Renal cortex interstitium (tissue), 11 donors: Measurements from ENCODE around the gene XIAP. TPM values are rescaled to one million over a fixed set of nuclear protein-coding genes. Genes with fewer than 3 reads are reported as not detected.
A peak's percentile ranks its signal among the peaks of the same experiment; 100 is the strongest.
"Not testable (repeated sequence)": the region's sequence is repeated elsewhere in the genome, so short reads cannot be mapped to it uniquely, and the experiment has no call there.

Source experiments
- DNase-seq, 11 donors: peaks; one replicate each; pipeline ENCODE4 v3.0.0-alpha.2; 2013; ENCODE audit warnings: low read depth in 9 of 11, low spot score in 4 of 11; ENCODE audit errors: extremely low read depth in 1 of 11
- polyA plus RNA-seq, 3 donors: library from polyadenylated mRNA; unstranded; fragments of 120-200 nt; gene quantifications; one replicate each; pipeline ENCODE4 v1.2.1, GENCODE V29; 2013; ENCODE audit not compliant: insufficient read length in 3 of 3

The XIAP gene
- polyA plus RNA-seq, 3 donors, result 42.1 to 43.9 (median 43.2) TPM

DNA sequence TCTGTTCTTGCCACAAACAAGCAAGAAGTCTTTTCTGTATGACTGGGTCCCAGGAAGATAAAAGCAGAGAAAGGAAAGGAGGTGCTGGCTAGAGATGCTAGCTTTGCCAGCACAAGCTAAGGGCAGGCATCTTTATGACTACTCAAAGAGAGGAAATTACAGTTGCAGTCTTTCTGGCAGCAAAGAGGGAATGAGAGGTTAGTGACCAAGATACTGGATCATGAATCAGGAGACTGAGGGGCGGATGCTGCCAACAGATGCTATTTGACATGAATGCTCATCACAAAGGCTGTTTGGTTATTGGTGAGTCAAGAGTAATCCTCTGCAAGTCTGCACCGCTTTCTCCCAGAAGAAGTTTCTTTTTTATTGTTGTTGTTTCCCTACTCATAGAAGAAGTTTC is 5.5 kb upstream of the XIAP start:
- DNase-seq, result no peak

DNA sequence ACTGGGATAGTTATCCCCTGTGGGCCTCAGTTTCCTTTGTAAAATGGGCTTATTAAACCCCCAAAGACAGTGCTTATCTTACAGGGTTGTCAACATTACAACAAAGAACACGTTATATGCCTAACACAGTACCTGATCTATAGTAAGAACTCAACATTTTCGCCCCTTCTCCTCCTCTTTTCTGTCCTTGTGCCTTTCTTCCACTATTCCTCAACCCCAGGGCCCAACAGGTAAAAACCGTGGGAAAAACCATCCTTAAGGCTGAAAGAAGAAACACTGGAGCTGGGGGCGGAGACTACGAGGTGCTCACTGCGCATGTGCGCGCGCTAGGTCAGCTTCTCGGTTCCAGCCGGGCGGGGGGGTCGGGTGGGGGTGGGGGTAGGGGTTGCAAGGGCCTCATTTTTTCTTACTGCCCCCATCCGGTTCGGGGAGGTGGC is 426 bp upstream of the XIAP start:
- peak in 8 of 11 donors; percentile 45 to 61 (median 54) for DNase-seq

DNA sequence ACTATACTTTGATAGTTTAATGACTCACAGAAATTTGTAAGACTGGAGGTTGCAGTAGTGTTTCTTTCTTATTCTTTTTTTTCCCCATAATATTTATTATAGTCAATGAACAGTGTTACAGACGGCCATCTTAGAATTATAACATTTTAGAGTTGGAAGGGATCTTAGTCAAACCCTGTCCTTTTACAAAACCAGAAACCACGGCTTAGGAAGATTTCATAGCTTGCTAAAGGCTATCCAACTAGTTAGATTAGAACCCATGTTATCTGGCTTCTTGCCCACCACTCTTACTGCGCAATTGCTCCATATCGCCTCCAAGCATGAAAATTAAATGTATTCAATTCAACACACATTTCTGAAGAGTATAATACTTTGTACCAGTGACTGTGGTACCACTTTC is 1.1 kb downstream of the XIAP start:
- no peak for DNase-seq

DNA sequence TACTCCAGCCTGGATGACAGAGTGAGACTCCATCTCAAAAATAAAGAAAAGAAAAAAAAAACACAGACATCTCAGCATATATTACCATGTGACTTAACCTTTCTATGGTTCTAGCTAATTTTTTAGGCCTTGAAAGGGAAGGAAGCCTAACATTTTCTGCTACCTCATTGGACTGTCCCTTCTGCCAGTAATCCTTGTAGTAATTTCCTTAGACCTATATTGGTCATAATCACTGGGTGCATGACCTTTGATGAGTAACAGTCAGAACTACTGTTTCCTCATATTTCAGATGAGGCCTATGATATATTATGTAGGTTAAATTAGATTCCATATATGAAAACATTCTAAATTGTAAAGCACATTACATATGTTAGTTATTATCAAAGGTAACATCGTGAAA is 9.6 kb downstream of the XIAP start:
- no peak for DNase-seq

DNA sequence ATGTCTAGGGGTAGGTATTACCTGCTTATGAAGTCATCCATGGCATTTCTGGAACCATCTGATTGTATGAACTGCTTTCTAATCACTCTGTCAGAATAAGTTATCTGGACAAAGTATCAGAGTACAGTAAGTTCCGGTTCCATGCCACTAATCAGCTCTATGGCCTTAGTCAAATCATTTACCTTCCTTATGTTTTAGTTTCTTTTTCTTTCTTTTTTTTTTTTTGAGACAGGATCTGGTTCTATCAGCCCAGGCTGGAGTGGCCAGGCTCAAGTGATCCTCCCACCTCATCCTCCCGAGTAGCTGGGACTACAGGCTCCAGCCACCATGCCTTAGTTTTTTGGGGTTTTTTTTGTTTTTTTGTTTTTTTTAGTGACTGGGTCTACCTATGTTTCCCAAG is 11.5 kb downstream of the XIAP start:
- no peak for DNase-seq

DNA sequence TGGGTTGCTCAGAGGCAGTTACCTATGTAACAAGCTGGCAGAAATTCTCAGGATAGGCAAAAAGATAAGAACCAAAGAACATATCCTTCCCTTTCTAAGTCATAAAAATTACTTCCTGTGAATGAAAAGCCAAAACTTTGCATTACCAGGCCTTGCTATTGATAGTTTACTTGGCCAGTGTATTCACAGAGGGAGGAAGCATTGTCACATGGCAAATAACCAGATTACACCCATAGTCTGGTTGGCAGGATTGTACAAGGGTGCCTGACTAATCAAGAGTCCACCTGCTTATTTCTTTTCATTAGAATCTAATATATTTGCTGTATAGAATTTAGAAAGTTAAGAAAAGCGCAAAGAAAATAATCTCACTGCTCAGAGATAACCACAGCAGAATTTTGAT is 14.1 kb downstream of the XIAP start:
- DNase-seq, result no peak

DNA sequence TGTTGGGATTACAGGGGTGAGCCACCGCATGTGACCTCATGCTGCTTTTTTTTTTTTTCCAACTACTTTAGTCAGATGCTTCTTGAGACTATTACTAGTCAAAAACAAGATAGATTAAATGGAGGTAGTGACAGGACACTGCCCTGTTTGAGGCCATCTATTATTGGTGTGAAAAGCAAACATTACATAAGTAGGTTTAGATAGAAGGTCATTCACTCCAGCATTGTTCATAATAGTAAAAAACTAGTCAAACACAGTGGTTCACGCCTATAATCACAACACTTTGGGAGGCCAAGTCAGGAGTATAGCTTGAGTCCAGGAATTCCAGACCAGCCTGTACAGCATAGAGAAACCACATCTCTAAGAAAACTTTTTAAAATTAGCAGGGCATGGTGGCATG is 16.3 kb downstream of the XIAP start:
- no peak for DNase-seq

DNA sequence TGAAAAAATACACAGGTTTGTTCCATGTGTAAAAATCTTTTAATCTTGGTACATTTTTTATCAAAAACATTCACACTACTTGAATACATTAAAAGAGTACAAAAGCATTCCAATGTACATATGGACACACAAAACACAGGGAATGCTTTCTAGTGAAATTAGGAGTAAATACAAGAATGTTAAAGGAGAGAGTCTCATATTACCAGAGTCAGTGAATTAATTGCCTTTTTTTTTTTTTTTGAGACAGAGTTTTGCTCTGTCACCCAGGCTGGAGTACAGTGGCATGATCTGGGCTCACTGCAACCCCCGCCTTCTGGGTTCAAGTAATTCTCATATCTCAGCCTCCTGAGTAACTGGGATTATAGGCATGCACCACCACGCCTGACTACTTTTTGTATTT is 17.0 kb downstream of the XIAP start:
- DNase-seq, result no peak

DNA sequence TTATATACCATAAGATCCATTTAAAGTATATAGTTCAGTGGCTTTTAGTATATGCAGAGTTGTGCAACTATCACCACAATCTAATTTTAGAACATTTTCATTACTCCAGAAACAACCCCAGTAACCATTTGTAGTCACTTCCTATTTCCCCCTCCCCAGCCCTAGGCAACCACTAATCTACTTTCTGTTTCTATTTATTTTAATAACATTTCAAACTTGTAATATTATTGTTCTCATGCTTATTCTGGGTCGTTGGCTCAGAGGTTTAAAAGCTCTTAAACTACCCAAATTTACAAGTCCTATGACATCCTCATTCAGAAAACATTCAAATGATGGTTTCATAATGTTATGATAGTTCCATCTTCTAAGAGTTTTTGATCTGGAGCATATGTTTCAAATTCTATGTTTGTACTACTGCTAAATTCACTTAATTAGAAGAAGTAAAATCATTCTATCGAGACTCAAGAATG is 18.4 kb downstream of the XIAP start:
- DNase-seq, result no peak

DNA sequence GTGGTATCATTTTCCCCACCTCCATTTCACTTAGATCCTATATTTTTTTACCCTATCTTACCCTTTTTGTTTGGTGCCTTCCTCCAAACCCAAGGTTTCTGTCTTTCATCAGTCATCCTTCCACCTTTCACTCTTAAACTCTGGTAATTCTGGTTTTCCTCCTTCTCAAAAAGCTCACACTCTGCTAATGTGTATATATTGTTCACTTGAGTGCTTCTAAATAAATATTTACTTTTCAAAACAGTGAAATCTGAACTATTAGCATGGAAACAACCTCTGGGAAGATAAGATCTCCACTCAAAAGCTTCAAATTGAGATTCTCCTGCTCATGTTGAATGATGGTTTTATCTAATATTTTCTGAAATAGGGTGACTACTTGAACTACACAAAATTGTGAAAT is 21.5 kb downstream of the XIAP start:
- DNase-seq, result no peak

DNA sequence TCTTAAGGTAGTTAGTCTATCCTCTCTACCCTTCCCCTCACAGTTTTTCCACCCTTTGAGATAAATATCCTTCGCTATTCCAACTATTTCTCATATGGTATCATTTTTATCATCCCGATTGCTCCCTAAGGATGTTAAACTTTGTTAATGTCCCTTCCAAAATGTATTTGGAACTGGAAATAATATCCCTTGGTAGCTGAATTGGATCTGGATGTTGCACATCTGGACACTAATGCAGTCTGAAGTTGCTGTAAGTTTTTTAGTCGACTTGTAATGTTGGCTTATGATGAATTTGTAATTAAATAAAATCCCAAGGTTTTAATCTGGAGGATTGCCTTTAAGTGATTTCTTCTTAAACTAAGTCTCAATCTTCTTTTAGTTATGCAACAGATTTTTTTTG is 22.5 kb downstream of the XIAP start:
- no peak for DNase-seq

DNA sequence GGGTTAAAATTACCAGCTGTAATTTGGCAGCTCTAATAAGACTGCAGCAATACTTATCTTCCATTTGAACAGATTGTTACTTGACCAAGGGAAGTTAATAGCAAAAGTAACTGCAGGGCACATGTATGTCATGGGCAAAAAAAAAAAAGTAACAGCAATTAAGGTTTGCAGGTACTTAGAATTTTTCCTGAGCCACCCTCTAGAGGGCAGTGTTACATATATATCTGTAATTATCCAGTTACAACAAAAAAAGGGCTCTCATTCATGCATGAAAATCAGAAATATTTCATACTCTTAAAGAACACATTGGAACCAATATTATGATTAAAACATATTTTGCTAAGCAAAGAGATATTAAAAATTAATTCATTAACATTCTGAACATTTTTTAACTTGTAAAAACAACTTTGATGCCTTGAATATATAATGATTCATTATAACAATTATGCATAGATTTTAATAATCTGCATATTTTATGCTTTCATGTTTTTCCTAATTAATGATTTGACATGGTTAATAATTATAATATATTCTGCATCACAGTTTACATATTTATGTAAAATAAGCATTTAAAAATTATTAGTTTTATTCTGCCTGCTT is 25.1 kb downstream of the XIAP start:
- DNase-seq, result peak in 1 of 11 donors; percentile 32

DNA sequence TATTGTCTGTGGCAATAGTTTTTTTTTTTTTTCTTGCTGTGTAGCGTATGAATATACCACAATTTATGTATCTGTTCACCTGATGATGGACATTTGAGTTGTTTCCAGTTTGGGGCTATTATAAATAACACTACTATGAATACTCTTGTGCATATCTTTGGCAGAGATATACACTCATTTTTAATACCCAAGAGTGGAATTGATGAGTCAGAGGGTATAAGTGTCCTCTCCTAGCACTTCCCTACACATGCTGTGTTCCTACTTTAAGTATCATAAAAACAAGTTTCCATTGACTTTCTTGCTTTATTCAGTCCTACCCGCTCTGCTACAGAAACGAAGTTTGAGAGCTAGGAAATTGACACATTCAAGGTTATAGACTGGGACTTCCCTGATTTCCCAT is 39.8 kb downstream of the XIAP start:
- no peak for DNase-seq

DNA sequence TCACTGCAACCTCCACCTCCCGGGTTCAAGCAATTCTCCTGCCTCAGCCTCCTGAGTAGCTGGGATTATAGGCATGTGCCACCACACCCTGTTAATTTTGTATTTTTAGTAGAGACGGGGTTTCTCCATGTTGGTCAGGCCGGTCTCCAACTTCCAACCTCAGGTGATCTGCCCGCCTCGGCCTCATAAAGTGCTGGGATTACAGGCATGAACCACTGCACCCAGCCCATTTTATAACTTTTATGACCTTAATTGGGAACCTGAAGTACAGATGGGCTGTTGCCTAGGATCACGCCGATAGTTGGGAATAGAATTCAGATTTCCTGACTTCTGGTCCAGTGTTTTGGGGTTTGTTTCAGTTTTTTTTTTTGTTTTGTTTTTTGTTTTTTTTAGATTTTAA is 43.4 kb downstream of the XIAP start:
- not testable (repeated sequence) for DNase-seq

DNA sequence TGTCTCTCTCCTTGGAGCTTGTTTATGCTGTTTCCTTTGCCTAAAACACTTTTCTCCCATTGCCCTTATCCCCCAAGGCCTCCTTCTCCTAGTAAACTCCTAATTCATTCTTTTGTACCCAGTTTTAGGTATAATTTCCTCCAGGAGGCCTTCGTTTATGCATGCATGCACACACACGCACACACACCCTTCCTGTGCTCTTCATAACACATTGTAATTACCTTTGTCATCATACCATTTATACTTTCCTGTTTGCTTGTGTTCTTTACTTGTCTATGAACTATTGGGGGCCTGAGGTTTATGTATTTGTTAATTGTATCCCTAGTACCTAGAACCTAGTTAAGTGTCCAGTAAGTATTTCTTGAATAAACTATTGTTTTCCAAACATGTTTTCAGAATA is 45.5 kb downstream of the XIAP start:
- no peak for DNase-seq

DNA sequence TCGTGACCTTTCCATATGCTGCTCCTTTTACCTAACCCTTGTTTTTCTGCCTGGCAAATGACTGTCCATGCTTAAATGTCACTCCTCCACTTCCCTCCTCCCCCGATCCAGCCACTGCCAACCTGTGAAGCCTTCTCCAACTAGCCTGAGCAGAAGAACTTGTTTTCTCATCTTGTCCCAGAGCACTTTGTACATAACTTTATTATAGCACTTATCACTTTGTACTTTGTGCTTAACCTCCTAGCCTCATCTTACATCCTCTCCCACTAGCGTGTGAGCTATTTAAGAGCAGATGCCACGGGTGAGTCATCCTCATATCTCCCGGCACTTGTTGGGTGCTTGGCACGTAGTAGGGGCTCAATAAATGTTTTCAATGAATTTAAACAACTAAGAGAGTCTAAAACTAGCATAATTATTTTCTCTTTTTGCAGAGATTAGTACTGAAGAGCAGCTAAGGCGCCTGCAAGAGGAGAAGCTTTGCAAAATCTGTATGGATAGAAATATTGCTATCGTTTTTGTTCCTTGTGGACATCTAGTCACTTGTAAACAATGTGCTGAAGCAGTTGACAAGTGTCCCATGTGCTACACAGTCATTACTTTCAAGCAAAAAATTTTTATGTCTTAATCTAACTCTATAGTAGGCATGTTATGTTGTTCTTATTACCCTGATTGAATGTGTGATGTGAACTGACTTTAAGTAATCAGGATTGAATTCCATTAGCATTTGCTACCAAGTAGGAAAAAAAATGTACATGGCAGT is 46.9 kb downstream of the XIAP start:
- no peak for DNase-seq

DNA sequence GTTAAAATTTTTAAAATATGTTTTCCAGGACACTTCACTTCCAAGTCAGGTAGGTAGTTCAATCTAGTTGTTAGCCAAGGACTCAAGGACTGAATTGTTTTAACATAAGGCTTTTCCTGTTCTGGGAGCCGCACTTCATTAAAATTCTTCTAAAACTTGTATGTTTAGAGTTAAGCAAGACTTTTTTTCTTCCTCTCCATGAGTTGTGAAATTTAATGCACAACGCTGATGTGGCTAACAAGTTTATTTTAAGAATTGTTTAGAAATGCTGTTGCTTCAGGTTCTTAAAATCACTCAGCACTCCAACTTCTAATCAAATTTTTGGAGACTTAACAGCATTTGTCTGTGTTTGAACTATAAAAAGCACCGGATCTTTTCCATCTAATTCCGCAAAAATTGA is 49.7 kb downstream of the XIAP start:
- DNase-seq, result no peak

DNA sequence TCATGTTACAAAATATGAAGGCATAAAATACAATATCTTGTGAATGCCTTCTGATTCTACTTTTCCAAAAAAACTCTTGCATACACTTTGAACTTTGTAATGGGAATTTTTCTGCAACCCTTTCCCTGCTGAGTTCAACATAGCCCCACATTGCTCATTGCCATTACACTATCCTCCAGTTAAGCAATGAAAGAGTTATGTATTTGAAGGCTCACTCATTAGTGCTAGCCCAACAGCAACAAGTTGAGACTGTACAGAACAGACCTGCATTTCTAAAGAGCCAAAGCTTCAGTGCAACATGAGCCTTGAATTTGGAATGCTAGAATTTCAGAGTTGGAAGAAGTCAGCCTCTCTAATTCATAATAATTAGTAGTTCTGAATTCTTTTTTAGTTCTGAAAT is 57.2 kb downstream of the XIAP start:
- no peak for DNase-seq

DNA sequence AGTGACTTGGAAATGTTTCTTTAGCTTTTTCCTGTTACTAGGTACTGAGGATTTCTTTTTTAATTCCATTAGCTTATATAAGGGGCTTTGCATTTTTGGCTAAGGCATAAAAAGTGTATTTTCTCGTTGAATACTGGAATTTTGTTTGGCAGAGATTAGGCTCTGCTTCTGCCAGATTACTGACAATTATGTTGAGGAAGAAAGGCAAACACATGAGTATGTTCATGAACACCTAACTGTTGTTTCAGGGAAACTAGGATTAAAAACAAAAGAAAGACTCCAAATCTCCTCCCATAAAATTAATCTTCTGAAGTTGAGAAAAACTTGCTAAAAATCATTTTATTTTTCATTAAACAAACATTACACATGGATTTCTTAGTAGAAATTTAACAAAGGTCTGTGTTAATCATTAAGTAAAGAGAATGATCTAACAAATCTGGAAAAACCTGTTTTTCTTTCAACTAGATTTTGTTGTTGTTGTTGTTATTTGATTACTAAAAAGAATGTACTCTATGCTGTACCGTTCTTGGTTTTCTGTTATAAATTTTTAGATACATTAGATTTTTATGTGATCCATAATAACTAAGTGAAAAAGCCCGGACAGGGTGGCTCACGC is 58.4 kb downstream of the XIAP start:
- no peak for DNase-seq

DNA sequence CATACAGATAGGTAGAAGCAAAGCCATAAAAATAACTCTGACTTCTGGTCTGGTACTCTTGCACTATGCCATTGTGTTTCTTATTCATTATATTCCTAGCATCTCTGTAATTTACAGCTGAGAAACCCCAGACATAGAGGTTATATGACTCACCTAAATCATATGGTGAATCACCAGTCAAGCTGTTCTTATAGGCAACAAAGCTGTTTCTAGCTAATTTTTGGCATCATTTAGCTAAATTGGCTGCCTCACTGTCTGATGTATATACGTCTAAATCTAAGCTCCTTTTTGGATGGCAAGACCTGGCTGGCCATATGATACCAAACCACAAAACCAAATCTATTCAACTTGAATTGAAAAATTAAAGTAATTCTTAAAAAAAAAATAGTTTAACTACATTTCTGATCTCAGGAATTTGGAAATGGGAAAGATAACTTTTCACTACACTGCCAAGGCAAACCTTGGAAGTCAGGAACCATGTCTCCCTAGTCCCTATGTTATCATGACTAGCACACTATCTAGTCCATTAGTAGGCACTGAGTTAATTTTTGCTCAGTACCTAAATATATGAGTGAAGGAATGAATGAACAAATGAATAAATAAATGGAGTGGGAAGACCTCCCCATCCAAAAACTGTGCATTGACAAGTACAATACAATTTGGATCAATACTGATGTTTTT is 60.4 kb downstream of the XIAP start:
- no peak for DNase-seq
